Mucosa of gallbladder (tissue), 1 donor: ENCODE measurements around the gene C10orf71. TPM values are rescaled to one million over a fixed set of nuclear protein-coding genes. Genes with fewer than 3 reads are reported as not detected.

Experiments used
- DNase-seq: peaks from one replicate; pipeline ENCODE4 v3.0.0-alpha.2; 2020; ENCODE audit warnings: low spot score
- total RNA-seq: library from RNA; stranded (reverse); gene quantifications from one replicate; pipeline ENCODE4 v1.2.1, GENCODE V29; 2021
- donor health status: DM: no; HTN: no; CAD: no.

The C10orf71 gene
- total RNA-seq, 1 donor from 2014 or later: not detected

- DNase-seq: no peak
Observed at GRCh38 chr10:49312246-49312869, 13.4 kb downstream of the C10orf71 start.

- DNase-seq: no peak
Observed at GRCh38 chr10:49313501-49314070, 14.6 kb downstream of the C10orf71 start.

GRCh38 chr10:49314806-49315205 lies 15.8 kb downstream of the C10orf71 start:
- DNase-seq: no peak

- no peak for DNase-seq
Observed at GRCh38 chr10:49318028-49318427, 19.1 kb downstream of the C10orf71 start.

DNA sequence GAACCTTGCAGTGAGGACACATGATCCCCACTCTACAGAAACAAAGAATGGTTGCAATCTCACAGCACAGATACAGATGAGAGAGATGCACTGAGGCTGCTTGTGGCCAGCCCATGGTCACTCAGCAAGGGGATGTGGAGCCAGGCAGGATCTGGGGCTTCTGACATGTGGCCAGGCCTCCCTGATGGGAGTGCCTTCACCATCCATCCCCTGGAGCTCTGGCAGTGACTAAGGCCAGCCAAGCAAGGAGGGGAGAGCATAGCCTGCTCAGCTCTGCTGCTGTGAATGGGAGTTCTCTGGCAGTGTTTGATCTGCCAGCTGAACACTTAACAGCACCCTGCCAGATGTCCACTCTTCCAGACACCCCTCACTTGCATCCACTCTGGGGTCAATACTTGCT lies 19.8 kb downstream of the C10orf71 start:
- DNase-seq: no peak

DNA sequence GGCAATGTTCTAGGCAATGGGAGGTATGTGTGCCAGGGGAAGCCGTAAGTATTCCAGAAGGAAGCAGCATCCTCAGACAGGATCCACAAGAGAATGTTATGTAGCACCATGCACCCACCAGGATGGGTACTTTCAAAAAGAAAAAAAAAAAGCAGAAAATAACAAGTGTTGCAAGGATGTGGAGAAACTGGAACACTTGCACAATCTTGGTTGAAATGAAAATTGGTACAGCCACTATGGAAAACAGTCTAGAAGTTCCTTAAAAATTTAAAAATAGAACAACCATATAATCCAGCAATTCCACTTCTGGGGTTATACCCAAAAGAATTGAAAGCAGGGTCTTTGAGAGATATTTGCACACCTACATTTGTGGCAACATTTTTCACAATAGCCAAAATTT lies 20.2 kb downstream of the C10orf71 start:
- no peak for DNase-seq

DNA sequence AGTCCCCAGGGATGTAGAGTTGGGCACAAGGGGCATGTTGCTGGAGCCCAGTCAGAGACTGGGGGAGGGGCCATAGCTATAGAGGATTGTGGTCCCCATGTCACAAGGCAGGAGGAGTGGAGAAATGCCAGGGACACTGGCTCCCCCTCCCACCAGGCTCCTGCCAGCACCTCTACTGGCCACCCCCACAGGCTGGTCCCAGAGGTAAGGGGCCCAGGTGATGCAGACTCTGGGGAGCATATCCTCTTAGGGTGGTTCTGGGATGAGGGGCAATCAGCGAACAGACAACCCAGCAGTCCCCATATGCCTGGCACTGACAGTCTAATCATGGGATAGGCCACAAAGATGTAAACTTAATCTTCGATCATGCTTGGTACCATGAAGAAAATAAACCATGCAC lies 21.2 kb downstream of the C10orf71 start:
- DNase-seq: no peak

GRCh38 chr10:49321021-49321420 lies 22.1 kb downstream of the C10orf71 start:
- no peak for DNase-seq

DNA sequence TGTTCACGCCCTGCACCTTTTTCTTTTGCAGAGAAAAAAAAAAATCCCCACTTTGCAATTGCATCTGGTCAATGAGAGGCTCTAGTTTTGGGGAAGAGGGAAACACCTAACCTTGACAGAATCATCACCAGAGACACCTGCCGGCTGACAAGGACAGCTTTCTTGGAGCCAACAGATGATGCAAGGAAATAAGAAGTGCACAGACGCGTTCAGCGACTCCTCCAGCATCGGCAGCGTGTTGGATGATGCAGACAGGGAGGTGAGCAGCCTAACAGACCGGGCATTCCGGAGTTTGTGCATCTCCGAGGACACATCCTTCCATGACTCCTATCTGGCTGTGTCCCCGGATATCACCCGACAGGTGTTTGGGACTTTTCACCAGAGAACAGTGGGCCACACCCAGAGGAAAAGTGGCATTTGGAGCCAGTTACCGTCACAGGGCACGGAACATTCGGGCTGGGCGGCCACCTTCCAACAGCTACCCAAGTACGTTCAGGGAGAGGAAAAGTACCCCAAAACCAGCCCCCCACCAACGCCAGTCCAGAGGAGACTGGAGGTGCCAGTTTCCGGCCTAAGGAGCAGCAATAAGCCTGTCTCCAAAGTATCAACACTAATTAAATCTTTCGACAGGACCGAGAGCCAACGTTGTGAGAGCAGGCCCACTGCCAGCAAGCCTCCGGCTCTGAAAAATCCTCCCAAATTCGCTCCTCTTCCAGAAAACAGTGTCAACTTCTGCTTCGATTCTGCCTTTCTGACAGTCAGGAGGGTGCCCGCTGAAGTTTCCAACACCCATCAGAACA lies 23.6 kb downstream of the C10orf71 start:
- no peak for DNase-seq

DNA sequence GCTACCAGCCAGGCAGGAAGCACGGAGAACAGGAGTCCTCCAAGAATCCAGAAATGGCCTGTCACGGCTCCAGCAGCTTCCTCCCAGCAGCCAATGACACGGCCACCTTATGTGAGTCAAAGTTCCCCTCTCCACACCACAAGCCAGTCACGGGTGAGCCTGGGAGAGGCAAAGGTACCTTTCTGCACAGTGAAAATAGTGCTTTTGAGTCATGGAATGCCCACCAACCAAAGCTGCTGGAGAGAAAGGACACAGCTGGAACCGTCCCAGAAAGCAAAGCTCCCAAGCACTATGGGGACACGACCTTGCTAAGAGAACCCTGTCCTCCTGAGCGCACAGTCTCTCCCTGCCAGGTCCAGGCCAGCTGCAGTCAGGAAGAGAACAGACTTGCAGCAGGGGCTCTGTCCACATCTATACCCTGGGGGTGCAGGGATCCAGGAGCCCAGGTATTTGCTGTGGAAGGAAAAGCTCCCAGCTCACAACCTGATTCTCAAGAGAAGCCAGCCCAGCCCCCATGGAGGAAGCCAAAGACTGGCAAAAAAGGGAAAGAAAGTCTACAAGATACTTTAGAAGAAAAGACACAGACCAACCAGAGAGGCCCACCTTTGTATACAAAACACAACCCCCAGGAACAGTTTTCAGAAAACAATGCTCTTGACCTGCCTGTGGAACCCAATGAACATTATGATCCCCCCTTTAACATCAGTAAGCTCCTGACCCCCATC lies 24.4 kb downstream of the C10orf71 start:
- no peak for DNase-seq

- no peak for DNase-seq
Observed at GRCh38 chr10:49323896-49324270, 24.9 kb downstream of the C10orf71 start.

GRCh38 chr10:49324711-49325110 lies 25.7 kb downstream of the C10orf71 start:
- DNase-seq: no peak

DNA sequence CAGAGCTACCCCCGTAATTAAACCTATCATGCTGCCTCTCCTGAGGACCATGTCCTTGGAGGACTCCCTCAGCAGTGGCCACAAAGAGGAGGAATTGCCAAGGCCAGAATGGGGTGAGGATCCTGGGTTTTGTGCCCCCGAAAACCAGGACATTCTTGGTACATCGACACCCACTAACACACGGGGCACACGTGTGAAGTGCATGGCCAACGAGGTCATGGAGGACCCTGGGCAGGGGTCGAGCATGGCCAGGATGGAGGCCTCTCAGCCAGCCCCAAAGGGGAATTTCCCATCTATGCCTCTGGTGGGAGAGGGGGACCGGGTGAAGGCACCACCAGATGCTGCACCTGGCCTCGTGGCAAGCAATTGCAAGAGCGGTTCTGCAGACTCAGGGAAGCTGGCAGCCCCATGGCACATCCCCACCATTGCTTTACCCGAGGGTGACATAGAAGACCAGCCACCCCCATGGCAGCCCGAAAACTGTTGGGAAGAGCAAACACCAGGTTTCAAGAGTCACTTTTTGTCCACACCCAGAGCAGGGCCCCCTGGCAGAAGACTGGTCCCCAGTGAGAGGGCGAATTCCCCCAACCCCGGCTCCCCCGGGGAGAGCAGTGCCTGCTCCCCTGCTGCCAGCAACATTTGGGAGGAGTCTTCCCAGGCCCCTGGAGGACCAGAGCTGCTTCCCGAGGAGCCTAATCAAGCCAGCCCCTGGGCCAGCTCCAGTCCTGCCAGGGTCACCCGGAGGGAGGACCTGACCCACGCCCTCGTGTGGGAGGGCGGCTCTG lies 26.4 kb downstream of the C10orf71 start:
- no peak for DNase-seq

GRCh38 chr10:49325916-49326783 lies 27.2 kb downstream of the C10orf71 start:
- no peak for DNase-seq

DNA sequence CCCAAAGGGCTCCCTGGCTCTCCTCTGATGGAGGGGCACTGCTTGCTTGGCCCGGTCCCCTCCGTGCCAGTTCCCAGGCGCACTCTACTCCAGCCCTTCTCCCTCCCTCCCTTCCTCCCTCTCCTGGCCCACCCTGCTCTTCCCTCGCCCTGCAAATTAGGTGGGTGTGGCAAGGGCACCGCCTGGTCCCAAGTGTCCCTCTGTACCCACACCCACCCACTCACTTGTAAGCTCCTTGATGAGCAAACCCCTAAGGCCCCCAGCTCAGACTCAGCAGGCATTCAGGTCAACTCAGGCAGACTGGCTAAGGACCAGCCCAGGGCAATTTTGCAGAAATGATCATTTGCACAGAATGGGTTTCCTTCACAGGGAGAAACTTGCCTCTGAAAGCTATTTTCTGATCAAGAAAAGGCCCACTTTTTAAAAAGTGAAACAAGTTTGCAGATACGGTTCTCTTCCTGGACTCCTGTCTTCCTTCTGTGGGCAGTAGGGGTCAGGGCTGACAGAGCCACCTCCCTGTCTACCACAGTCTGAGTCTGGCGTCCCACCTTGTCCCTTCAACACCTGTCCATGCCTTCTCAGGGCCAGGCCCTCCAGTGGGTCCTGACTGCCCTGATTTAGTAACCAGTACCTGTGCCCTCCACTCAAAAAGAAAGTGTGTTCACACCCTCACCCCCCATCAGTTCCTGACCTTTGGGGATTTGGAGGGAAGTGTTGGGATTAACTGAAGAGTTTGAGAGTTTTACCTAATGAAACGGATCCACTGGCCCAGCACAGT lies 28.3 kb downstream of the C10orf71 start:
- DNase-seq: no peak

DNA sequence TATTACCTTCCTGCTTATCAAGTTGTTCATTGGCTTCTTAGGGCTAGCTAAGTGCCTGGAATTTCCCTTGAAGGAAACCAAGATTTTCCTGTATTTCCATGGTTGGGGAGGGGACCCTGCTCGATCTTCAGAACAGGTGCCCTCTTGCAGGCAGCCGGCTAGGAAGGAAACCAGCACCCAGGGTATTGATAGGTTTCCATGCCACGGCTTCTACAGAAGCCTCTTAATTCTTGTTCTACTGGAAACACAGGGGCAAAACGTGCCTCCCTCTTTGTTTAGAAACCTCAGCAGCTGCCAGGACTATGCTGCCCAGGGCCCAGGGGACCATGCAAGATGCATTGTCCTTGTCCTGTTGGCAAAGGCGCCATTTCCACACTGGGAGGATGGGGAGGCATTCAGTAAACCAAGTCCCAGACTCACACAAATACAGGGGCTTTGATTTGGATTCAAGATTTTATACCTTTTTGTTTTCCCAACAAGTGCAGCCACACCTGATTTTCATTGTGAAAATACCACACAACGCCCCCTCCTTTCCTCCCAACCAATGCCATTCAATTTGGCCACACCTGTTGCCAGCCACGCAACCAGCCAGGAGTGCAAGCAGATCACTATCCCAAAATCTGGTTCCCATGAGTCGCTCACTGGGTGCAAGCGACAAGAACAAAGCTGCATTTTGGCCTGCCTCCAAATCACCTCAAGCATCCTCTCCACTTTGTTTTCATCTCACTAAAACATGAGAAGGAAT lies 29.6 kb downstream of the C10orf71 start:
- DNase-seq: no peak

- DNase-seq: no peak
Observed at GRCh38 chr10:49329146-49329505, 30.2 kb downstream of the C10orf71 start.

DNA sequence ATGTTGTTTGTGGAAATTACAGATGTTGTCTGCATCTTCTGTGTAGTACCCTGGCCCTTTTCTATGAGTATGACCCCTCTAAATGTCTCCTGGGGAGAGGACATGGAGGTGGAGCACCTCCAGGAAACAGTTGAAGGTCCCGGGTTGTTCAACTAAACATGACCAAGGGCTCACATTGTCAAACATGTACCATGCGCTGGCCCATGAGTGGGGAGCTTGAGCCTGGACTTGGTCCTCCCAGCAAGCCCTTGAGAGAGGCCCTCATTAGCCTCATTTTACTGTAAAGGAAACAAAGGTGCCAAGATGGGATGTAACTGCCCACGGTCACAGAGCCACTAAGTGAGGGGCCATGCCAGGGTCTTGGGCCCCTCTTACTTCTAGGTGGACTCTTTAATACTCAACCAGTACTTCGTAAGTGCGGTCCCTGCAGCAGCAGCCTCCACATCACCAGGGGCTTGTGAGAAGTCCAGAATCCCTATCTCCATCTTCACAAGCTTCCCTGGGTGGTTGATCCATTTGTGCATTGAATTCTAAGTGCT lies 31.2 kb downstream of the C10orf71 start:
- DNase-seq: no peak

- DNase-seq: no peak
Observed at GRCh38 chr10:49331431-49331830, 32.5 kb downstream of the C10orf71 start.
